AG09309 (cell line): Measurements from ENCODE around the gene SZT2.

Experiments used
- DNase-seq: peaks from one replicate; pipeline ENCODE4 v3.0.0-alpha.2; 2010; ENCODE audit warnings: low read depth
- H3K4me3 ChIP-seq: 2 replicates; pipeline ENCODE4 v1.5.1; 2011; ENCODE audit warnings: mild to moderate bottlenecking, low read depth, low read length, moderate library complexity; ENCODE audit not compliant: control insufficient read depth
- CTCF ChIP-seq: IDR thresholded peaks from 2 replicates; pipeline ENCODE4 v1.5.1; 2011; ENCODE audit warnings: mild to moderate bottlenecking, low read depth, low read length, inconsistent platforms; ENCODE audit not compliant: insufficient read depth, control insufficient read depth; ENCODE audit errors: missing control alignments

The SZT2 gene

GRCh38 chr1:43447891-43448708 is 58.4 kb downstream of the SZT2 start:
- no peak for TF ChIP-seq CTCF
- no peak overlapping the region for H3K4me3 ChIP-seq
- DNase-seq, result no peak

GRCh38 chr1:43448955-43449707 is 59.4 kb downstream of the SZT2 start:
- no peak for TF ChIP-seq CTCF
- no peak overlapping the region for H3K4me3 ChIP-seq
- DNase-seq, result no peak

GRCh38 chr1:43449708-43450069 is 60.0 kb downstream of the SZT2 start:
- no peak for DNase-seq
- no peak for TF ChIP-seq CTCF
- H3K4me3 ChIP-seq, result no peak overlapping the region

GRCh38 chr1:43450251-43450941 is 60.7 kb downstream of the SZT2 start:
- H3K4me3 ChIP-seq, result no peak overlapping the region
- DNase-seq, result no peak
- no peak for TF ChIP-seq CTCF

GRCh38 chr1:43451157-43451591 is 61.5 kb downstream of the SZT2 start:
- no peak overlapping the region for H3K4me3 ChIP-seq
- no peak for DNase-seq
- TF ChIP-seq CTCF, result no peak

- TF ChIP-seq CTCF, result no peak
- no peak for DNase-seq
- no peak overlapping the region for H3K4me3 ChIP-seq
Observed at GRCh38 chr1:43451701-43452532, 62.2 kb downstream of the SZT2 start.
